Measurements from ENCODE around the gene TOMM5.

TOMM5 gene

DNA sequence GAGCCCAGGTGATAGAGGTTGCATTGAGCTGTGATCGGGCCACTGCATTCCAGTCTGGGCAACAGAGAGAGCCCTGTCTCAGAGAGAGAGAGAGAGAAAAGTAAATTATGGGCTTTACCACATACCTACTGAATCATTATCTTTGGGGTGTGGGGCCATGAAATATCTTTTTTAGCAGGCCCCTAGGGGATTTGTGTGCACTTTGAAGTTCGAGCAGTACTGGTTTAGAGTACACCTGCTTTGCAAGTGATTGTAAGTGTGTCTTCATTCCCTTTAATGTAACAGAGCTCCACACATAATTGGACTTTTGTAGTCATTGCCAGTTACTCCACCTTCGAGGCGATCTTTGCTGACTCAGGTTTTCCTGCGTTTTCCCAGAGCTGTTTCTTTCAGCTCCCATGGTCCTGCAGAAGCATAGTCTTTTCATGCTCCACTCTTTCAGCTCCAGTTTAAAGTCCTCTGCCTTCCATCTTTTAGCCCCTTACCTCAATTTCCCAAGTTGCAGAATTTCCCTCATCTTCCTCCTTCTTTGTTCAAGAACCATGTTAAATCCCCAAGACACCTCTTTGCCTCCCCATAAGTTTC is 34.4 kb upstream of the TOMM5 start:
- Histone ChIP-seq H3K4me3 (ENCODE audit: low read depth, low read length) (no peak overlapping the region), H3K4me1 (no peaks in the 10 kb centered on the region), H3K27me3 (ENCODE audit: control insufficient read depth, insufficient read depth, low read length) (no peaks in the 10 kb centered on the region), H3K27ac (no peak overlapping the region), H3K36me3 (ENCODE audit: control insufficient read depth, insufficient read depth, low read length) (no peaks in the 10 kb centered on the region), H3K4me2 (ENCODE audit: low read length) (no peak overlapping the region), H2AFZ (no peak overlapping the region), H3K79me2 (no peaks in the 10 kb centered on the region), H3K9ac (no peak overlapping the region), H3K9me3 (ENCODE audit: control insufficient read depth, low read length) (no peaks in the 10 kb centered on the region)
- no peak for TF ChIP-seq CTCF (IDR thresholded peaks at IDR 0.05)

DNA sequence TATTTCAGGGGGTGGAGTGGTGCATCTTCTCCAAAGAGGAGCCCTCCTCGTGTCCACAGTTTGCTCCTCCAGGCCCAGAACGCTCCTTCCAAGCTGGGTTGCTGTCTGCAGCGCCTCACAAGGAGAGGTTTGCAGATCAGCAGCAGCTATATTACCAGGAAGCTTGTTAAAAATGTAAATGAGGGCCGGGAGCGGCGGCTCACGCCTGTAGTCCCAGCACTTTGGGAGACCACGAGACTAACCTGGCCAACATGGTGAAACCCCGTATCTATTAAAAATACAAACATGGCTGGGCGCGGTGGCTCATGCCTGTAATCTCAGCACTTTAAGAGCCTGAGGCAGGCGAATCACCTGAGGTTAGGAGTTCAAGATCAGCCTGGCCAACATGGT is 33.4 kb upstream of the TOMM5 start:
- no peak overlapping the region for H3K4me3 ChIP-seq (ENCODE audit: low read depth, low read length)
- H2AFZ ChIP-seq: no peak overlapping the region
- H3K4me2 ChIP-seq (ENCODE audit: low read length): no peak overlapping the region
- H3K36me3 ChIP-seq (ENCODE audit: control insufficient read depth, insufficient read depth, low read length): no peaks in the 10 kb centered on the region
- no peaks in the 10 kb centered on the region for H3K27me3 ChIP-seq (ENCODE audit: control insufficient read depth, insufficient read depth, low read length)
- no peaks in the 10 kb centered on the region for H3K79me2 ChIP-seq
- H3K9ac ChIP-seq: no peak overlapping the region
- no peak overlapping the region for H3K27ac ChIP-seq
- H3K4me1 ChIP-seq: no peaks in the 10 kb centered on the region
- TF ChIP-seq CTCF (IDR thresholded peaks at IDR 0.05): no peak
- no peaks in the 10 kb centered on the region for H3K9me3 ChIP-seq (ENCODE audit: control insufficient read depth, low read length)

DNA sequence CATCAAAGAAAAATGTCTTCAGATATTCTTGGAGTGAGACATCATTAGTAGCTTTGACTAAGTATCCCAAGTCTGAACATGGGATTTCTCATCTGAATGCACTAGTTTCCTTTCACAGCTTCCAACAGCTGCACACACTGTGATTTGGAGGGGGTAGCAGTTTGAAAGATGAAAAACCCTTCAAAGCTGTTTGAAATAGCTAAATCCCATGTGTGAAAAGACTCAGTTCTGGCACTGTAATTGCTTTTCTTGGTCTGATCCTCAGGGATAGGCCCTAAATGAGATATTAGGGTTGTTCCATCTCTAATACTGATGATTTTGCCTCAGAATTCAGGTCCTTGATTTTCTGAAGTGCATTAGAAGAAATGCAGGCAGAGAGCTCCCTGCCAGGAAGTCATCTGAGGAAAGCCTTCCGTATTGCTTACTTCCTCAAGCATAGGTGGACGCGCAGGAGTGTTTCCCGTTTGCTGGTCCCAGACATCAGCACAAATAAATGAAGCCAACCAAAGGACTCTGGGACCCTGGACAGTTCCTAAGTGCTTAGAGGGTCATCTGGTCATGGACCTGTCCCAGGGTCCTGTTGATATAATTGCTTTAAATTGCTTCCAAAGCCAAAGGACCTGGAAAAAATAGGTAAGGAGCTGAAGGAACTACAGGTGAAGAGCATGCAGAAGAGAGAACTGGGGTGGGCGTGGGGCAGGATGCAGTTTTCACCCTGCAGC is 32.8 kb upstream of the TOMM5 start:
- no peaks in the 10 kb centered on the region for H3K79me2 ChIP-seq
- no peaks in the 10 kb centered on the region for H3K36me3 ChIP-seq (ENCODE audit: control insufficient read depth, insufficient read depth, low read length)
- no peak overlapping the region for H3K9ac ChIP-seq
- no peak overlapping the region for H3K4me2 ChIP-seq (ENCODE audit: low read length)
- no peak overlapping the region for H3K4me3 ChIP-seq (ENCODE audit: low read depth, low read length)
- no peak overlapping the region for H2AFZ ChIP-seq
- no peak overlapping the region for H3K27ac ChIP-seq
- H3K4me1 ChIP-seq: no peaks in the 10 kb centered on the region
- H3K9me3 ChIP-seq (ENCODE audit: control insufficient read depth, low read length): no peaks in the 10 kb centered on the region
- no peak for TF ChIP-seq CTCF (IDR thresholded peaks at IDR 0.05)
- no peaks in the 10 kb centered on the region for H3K27me3 ChIP-seq (ENCODE audit: control insufficient read depth, insufficient read depth, low read length)

- Histone ChIP-seq H3K4me2 (ENCODE audit: low read length) (no peak overlapping the region), H2AFZ (no peak overlapping the region), H3K4me1 (no peaks in the 10 kb centered on the region), H3K79me2 (no peaks in the 10 kb centered on the region), H3K27ac (no peak overlapping the region), H3K9me3 (ENCODE audit: control insufficient read depth, low read length) (no peaks in the 10 kb centered on the region), H3K27me3 (ENCODE audit: control insufficient read depth, insufficient read depth, low read length) (no peaks in the 10 kb centered on the region), H3K36me3 (ENCODE audit: control insufficient read depth, insufficient read depth, low read length) (no peaks in the 10 kb centered on the region), H3K4me3 (ENCODE audit: low read depth, low read length) (no peak overlapping the region), H3K9ac (no peak overlapping the region)
- TF ChIP-seq CTCF (IDR thresholded peaks at IDR 0.05): no peak
Measured at GRCh38 chr9:37624073-37624472, 31.7 kb upstream of the TOMM5 start.

DNA sequence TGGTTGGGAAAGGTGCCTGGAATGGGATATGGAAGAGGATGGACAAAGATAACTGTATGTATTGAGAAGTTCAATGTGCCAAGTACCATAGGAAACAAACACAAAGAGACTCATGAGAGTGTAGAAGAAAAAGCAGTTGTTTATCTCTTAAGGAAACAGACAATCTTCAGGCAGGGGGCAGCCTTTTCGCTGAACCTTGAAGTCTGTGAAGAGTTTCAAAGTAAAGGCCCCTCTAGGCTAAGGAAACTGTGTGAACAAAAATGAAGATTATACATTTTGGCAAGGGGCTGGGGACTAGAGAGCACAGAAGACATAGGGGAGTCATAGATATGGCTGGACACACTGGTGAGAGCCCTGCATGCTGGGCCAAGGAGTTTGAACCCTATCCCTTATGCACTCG is 30.9 kb upstream of the TOMM5 start:
- Histone ChIP-seq H3K79me2 (no peaks in the 10 kb centered on the region), H3K27me3 (ENCODE audit: control insufficient read depth, insufficient read depth, low read length) (no peaks in the 10 kb centered on the region), H3K27ac (no peak overlapping the region), H2AFZ (no peak overlapping the region), H3K36me3 (ENCODE audit: control insufficient read depth, insufficient read depth, low read length) (no peaks in the 10 kb centered on the region), H3K4me2 (ENCODE audit: low read length) (no peak overlapping the region), H3K9me3 (ENCODE audit: control insufficient read depth, low read length) (no peaks in the 10 kb centered on the region), H3K4me1 (no peaks in the 10 kb centered on the region), H3K9ac (no peak overlapping the region), H3K4me3 (ENCODE audit: low read depth, low read length) (no peak overlapping the region)
- TF ChIP-seq CTCF (IDR thresholded peaks at IDR 0.05): no peak

Measured in parathyroid adenoma (tissue), 2 donors.